Fibroblast of the aortic adventitia (primary cell): ENCODE data around the gene CACNA1B. TPM values are rescaled to one million over a fixed set of nuclear protein-coding genes. Genes with fewer than 3 reads are reported as not detected.

Experiments
- DNase-seq: peaks from one replicate; pipeline ENCODE4 v3.0.0-alpha.2; 2010; ENCODE audit warnings: low read depth
- H3K4me3 ChIP-seq: 2 replicates; pipeline ENCODE4 v1.5.1; 2011; ENCODE audit warnings: low read depth, mild to moderate bottlenecking, control low read depth, low read length, moderate library complexity
- total RNA-seq: library from RNA; depleted of rRNA; stranded (reverse); fragments of >200 nt; gene quantifications from 2 replicates; pipeline ENCODE4 v1.2.3, GENCODE V29; 2012; ENCODE audit warnings: low replicate concordance
- TF ChIP-seq, protein P1 (sequence below): IDR thresholded peaks from 2 replicates; pipeline ENCODE4 v1.5.1; 2011; ENCODE audit warnings: mild to moderate bottlenecking, low read length, control low read depth, inconsistent platforms; ENCODE audit not compliant: insufficient read depth

Gene CACNA1B
- total RNA-seq, 1 donor = under 0.01 TPM

DNA sequence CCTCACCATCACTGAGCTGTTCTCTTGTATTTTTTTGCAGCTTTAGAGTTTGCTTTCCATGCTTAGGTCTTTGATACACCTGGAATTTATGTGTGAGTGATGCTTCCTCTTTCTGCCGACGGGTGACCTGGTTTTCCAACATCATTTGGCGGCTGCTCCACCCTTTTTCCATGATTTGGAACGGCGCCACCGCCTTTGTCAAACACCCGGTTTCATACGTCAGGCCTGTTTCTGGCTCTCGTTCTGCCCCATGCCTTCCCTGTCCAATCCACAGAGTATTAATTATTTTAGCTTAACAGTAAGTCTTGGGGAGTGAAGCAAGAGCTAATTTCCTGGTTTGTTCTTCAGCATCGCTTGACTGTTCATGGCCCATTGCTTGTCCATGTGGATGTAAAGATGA lies 30.2 kb downstream of the CACNA1B start:
- TF ChIP-seq, protein P1, sequence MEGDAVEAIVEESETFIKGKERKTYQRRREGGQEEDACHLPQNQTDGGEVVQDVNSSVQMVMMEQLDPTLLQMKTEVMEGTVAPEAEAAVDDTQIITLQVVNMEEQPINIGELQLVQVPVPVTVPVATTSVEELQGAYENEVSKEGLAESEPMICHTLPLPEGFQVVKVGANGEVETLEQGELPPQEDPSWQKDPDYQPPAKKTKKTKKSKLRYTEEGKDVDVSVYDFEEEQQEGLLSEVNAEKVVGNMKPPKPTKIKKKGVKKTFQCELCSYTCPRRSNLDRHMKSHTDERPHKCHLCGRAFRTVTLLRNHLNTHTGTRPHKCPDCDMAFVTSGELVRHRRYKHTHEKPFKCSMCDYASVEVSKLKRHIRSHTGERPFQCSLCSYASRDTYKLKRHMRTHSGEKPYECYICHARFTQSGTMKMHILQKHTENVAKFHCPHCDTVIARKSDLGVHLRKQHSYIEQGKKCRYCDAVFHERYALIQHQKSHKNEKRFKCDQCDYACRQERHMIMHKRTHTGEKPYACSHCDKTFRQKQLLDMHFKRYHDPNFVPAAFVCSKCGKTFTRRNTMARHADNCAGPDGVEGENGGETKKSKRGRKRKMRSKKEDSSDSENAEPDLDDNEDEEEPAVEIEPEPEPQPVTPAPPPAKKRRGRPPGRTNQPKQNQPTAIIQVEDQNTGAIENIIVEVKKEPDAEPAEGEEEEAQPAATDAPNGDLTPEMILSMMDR = no peak
- DNase-seq = no peak
- H3K4me3 ChIP-seq = no peak overlapping the region

DNA sequence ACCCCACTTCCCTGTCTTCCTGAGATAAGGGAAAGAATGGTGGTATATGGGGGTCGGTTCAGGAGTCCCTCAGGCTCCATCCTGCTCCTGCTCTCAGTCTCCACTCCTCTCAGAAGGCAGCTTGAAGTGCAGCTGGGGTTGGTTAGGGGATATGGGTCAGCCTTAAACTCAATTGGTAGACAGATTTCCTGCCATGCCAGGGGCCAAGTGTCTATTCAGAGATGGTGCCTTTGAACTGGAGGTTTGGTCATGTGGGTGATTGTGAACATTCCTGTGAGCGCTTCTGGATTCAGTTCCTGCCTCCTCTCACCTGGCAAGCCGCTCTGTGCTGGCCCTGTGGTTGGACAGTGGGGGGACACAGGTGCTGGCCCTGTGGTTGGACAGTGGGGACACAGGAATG lies 35.1 kb downstream of the CACNA1B start:
- no peak overlapping the region for H3K4me3 ChIP-seq
- TF ChIP-seq, protein P1 = no peak
- DNase-seq = no peak

DNA sequence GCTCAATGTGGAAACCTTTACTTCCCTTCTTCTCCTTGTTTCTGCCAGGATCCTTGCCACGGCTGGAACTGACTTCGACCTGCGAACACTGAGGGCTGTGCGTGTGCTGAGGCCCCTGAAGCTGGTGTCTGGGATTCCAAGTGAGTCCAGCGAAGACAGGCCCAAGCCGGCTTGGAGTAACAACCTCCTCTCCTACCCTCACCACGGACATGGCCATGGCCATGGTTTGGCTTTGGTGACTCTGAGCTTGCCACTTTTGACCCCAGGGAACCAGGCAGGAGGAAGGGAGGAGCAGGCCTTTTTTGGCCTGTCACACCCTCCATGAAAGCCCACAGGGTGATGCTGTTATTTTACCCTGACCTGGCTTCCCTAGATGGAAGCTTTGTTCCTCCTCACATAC lies 35.5 kb downstream of the CACNA1B start:
- no peak for DNase-seq
- TF ChIP-seq, protein P1 = no peak
- no peak overlapping the region for H3K4me3 ChIP-seq

DNA sequence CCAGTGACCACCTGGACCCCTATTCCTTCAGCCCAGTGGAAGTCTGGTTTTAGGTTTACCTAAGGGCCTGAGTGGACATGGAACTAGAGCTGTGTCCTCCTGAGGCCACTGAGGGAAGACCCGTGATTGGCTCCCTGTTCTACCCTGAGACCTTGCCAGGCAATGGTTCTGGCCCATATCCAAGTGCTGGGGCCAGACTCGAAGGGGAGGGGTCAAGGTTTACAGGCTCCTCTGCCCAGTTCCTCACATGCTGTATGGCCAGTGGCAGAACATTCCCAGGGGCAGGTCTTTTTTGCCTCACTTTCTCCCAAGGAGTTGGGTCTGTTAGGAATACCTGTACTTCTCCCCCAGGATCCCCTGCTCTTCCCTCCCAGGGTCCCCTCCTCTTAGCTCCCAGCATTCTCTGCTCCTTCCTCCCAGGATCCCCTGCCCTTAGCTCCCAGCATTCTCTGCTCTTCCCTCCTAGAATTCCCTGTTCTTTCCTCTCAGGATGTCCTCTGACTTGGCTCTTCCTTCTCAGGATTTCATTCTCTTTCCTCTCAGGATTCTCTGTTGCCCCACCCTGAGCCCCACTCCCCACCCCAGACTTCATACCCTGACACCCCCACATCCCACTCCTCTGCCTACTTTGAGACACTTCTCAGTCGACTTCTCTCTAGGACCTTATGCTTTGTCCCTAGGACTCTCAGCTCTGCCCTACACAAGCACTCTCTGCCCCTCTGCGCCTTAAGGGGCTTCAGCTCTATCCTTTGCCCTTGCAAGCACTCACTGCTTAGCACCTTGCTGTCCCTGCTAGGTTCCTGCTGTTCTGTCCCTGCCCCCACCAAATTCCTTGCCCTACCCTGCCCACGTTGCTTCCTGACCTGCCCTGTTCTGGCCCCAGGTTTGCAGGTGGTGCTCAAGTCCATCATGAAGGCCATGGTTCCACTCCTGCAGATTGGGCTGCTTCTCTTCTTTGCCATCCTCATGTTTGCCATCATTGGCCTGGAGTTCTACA lies 36.5 kb downstream of the CACNA1B start:
- TF ChIP-seq, protein P1 = no peak
- no peak overlapping the region for H3K4me3 ChIP-seq
- DNase-seq = no peak

DNA sequence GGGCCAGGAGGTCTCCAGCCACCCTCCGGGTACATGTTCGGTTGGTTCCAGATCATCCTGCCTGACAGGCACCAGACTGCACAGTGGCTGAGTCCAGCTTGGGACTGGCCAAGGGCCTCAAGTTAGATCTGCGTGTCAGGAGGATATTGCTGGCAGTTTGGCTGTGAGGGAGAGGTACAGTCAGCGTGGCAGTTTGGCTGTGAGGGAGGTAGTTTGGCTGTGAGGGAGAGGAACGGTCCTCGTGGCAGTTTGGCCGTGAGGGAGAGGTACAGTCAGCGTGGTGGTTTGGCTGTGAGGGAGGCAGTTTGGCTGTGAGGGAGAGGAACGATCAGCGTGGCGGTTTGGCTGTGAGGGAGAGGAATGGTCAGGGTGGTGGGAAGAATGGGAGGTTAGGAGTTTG lies 39.0 kb downstream of the CACNA1B start:
- TF ChIP-seq, protein P1 = no peak
- no peak for DNase-seq
- H3K4me3 ChIP-seq = no peak overlapping the region

DNA sequence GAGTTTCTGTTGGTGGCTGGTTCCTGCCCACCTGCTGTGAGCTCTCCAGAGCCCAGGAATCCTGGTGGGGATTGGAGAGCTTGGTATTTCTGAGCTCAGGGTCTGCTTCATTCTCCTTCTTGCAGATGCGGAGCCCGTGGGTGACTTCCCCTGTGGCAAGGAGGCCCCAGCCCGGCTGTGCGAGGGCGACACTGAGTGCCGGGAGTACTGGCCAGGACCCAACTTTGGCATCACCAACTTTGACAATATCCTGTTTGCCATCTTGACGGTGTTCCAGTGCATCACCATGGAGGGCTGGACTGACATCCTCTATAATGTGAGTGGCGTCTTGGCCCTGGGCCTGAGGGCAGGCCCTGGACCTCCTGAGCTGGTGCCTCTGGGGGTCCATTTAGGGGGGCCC lies 39.5 kb downstream of the CACNA1B start:
- TF ChIP-seq, protein P1 = no peak
- no peak for DNase-seq
- no peak overlapping the region for H3K4me3 ChIP-seq

DNA sequence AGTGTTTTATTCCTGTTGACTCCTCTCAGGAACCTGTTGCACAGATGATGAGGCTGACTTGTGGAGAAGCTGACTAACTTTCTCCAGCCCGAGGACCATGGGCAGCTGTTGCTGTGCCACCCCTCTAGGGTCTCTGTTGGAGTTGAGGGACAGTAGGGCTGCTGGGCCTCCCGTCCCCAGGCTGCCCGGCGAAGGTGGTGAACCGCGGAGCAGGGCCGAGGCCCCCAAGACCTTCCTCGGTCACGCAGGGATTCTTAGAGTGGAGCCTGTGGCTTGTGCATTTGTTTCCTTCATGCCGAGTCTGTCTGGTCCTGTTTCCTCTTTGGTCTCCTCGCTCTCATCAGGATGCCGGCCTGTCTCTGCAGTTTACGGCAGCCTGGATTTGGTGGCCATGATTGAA lies 40.2 kb downstream of the CACNA1B start:
- H3K4me3 ChIP-seq = no peak overlapping the region
- no peak for DNase-seq
- TF ChIP-seq, protein P1 = no peak
